ENCODE measurements around the gene SLC1A7. TPM values are rescaled to one million over a fixed set of nuclear protein-coding genes. Genes with fewer than 3 reads are reported as not detected.

SLC1A7 gene
- total and polyA plus RNA-seq, 4 experiments from 2014 or later: not detected

DNA sequence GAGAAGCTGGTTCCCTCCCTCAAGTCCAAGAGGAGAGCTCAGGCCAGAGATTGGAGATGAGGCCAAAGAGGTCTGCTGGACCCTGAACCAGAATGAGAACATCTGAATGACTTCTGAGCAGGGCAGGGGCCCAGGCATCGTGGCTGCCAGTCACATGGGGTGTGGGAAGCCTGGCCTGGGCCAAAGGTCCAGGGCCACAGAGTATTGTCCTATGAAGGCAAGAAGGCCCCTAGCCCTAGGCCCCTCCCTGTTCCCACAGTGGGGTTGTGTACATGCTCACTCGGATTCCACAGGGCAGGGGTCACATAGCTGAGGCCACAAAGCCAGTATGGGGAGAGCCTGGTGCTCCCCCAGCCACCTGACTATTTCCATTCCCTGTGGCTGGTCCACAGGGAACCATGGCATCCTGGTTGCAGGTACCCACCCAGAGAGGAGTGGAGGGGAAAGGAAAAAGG lies 18.5 kb upstream of the SLC1A7 start:
- H3K9me3 ChIP-seq (ENCODE audit: control insufficient read depth in 1 of 2, low read length in 2 of 2): no peaks in the 10 kb centered on the region
- ChIA-PET POLR2A (ENCODE audit: partially characterized antibody) (no interaction called here), CTCF (ENCODE audit: partially characterized antibody) (no interaction called here)
- intact Hi-C loops (cut with micrococcal nuclease): no loop called here
- Mint-ChIP-seq H3K9me3 (no peaks in the 10 kb centered on the region), H3K27me3 (peaks cover 12 to 14% of the 10 kb centered on the region in 2 donors), H3K4me1 (no peaks in the 10 kb centered on the region), H3K4me3 (no peak overlapping the region), H3K36me3 (no peaks in the 10 kb centered on the region), H3K27ac (no peak overlapping the region)
- no peaks in the 10 kb centered on the region for H3K36me3 ChIP-seq (ENCODE audit: insufficient read depth, low read length)
- DNase-seq: no peak
- H3K27ac ChIP-seq (ENCODE audit: low read depth, low read length): no peak overlapping the region
- no peak overlapping the region for H3K4me3 ChIP-seq (ENCODE audit: low read length in 2 of 2)
- H3K27me3 ChIP-seq (ENCODE audit: insufficient read depth, low read length): no peaks in the 10 kb centered on the region
- H3K4me1 ChIP-seq (ENCODE audit: insufficient read depth, low read length): no peaks in the 10 kb centered on the region

DNA sequence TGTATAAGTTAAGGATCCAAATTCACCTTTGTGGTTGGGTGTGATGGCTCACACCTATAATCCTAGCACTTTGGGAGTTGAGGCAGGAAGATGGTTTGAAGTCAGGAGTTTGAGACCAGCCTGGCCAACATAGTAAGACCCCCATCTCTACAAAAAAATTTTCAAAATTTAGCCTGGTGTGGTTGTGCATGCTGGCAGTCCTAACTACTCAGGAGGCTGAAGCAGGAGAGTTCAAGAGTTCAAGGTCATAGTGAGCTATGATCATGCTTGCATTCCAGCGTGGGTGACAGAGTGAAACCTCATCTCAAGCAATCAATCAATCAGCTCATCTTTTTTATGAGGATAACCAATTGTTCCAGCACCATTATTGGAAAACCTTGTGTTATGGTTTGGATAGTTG lies 16.5 kb upstream of the SLC1A7 start:
- H3K27me3 Mint-ChIP-seq: peaks cover 9 to 11% of the 10 kb centered on the region in 2 donors
- Histone ChIP-seq H3K9me3 (ENCODE audit: control insufficient read depth in 1 of 2, low read length in 2 of 2) (no peaks in the 10 kb centered on the region), H3K27ac (ENCODE audit: low read depth, low read length) (no peak overlapping the region), H3K4me1 (ENCODE audit: insufficient read depth, low read length) (no peaks in the 10 kb centered on the region), H3K4me3 (ENCODE audit: low read length in 2 of 2) (no peak overlapping the region), H3K36me3 (ENCODE audit: insufficient read depth, low read length) (no peaks in the 10 kb centered on the region), H3K27me3 (ENCODE audit: insufficient read depth, low read length) (no peaks in the 10 kb centered on the region)
- intact Hi-C loops (cut with micrococcal nuclease): no loop called here
- no peaks in the 10 kb centered on the region for H3K36me3 Mint-ChIP-seq
- no peak for DNase-seq
- ChIA-PET CTCF (ENCODE audit: partially characterized antibody) (no interaction called here), POLR2A (ENCODE audit: partially characterized antibody) (no interaction called here)
- no peaks in the 10 kb centered on the region for H3K9me3 Mint-ChIP-seq
- H3K4me3 Mint-ChIP-seq: no peak overlapping the region
- no peaks in the 10 kb centered on the region for H3K4me1 Mint-ChIP-seq
- H3K27ac Mint-ChIP-seq: no peak overlapping the region

DNA sequence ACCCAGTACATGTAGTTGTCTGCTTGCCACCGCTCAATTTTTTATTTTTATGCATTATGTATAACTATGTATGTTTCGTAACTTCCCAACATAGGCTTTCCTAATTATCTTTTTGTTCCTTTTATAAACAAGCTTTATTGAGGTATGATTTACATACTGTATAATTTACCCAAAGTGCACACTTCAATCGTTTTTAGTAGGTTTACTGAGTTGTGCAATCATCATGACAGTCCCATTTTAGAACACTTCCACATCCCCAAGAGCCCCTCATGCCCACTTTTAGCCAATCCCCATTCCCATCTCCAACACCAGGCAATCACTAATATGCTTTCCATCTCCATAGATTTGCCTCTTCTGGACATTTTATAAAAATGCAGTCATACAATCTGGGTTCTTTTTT lies 14.3 kb upstream of the SLC1A7 start:
- H3K27me3 ChIP-seq (ENCODE audit: insufficient read depth, low read length): no peaks in the 10 kb centered on the region
- no peak overlapping the region for H3K4me3 Mint-ChIP-seq
- H3K36me3 ChIP-seq (ENCODE audit: insufficient read depth, low read length): no peaks in the 10 kb centered on the region
- H3K27ac ChIP-seq (ENCODE audit: low read depth, low read length): no peak overlapping the region
- ChIA-PET POLR2A (ENCODE audit: partially characterized antibody) (no interaction called here), CTCF (ENCODE audit: partially characterized antibody) (no interaction called here)
- no peak for DNase-seq
- H3K9me3 ChIP-seq (ENCODE audit: control insufficient read depth in 1 of 2, low read length in 2 of 2): no peaks in the 10 kb centered on the region
- H3K36me3 Mint-ChIP-seq: no peaks in the 10 kb centered on the region
- no peaks in the 10 kb centered on the region for H3K4me1 Mint-ChIP-seq
- H3K27me3 Mint-ChIP-seq: peaks cover 0 to 3% of the 10 kb centered on the region in 2 donors
- H3K4me1 ChIP-seq (ENCODE audit: insufficient read depth, low read length): no peaks in the 10 kb centered on the region
- intact Hi-C loops (cut with micrococcal nuclease): no loop called here
- H3K4me3 ChIP-seq (ENCODE audit: low read length in 2 of 2): no peak overlapping the region
- no peaks in the 10 kb centered on the region for H3K9me3 Mint-ChIP-seq
- H3K27ac Mint-ChIP-seq: no peak overlapping the region

DNA sequence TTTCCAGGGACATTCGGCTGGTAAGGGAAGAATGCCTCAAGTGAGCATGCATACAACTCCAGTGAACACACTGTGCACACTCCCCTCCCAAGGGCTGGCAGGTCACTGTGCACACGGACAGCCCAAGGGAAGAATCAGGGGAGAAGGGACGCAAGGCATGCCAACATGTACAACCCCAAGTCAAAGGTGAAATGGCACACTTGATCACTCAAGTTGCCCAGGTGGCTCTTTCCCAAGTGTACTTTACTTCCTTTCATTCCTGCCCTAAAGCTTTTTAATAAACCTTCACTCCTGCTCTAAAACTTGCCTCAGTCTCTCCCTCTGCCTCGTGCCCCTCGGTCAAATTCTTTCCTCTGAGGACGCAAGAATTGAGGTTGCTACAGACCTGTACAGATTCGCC lies 13.5 kb upstream of the SLC1A7 start:
- H3K4me1 Mint-ChIP-seq: no peaks in the 10 kb centered on the region
- no peak for DNase-seq
- no peak overlapping the region for H3K4me3 Mint-ChIP-seq
- H3K4me1 ChIP-seq (ENCODE audit: insufficient read depth, low read length): no peaks in the 10 kb centered on the region
- POLR2A ChIA-PET (ENCODE audit: partially characterized antibody): no interaction called here
- CTCF ChIA-PET (ENCODE audit: partially characterized antibody): no interaction called here
- H3K9me3 Mint-ChIP-seq: no peaks in the 10 kb centered on the region
- no peaks in the 10 kb centered on the region for H3K36me3 ChIP-seq (ENCODE audit: insufficient read depth, low read length)
- H3K9me3 ChIP-seq (ENCODE audit: control insufficient read depth in 1 of 2, low read length in 2 of 2): no peaks in the 10 kb centered on the region
- no peak overlapping the region for H3K4me3 ChIP-seq (ENCODE audit: low read length in 2 of 2)
- H3K27ac ChIP-seq (ENCODE audit: low read depth, low read length): no peak overlapping the region
- peaks cover 0 to 1% of the 10 kb centered on the region in 2 donors for H3K27me3 Mint-ChIP-seq
- H3K27ac Mint-ChIP-seq: peak overlapping the region in 1 of 7 donors; percentile 82
- intact Hi-C loops (cut with micrococcal nuclease): no loop called here
- H3K36me3 Mint-ChIP-seq: no peaks in the 10 kb centered on the region
- no peaks in the 10 kb centered on the region for H3K27me3 ChIP-seq (ENCODE audit: insufficient read depth, low read length)

DNA sequence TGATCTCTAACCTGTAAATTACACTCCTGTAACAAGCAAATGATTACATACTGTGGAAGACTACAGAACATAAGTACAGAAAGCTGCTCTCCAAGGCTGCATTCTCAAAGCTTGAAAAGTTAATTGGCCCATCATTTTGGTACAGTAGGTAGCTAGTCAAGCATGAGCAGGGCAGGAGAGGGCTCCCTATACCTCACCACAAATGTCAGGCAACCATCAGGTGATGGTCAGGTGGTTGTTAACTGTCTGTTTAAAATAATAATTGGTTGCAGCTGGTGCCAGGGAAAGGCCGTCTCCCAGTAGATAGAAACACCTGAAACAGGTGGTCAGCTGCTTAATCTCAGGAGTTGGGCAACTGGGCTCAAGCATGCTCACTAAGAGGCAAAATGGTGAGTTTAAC lies 13.1 kb upstream of the SLC1A7 start:
- intact Hi-C loops (cut with micrococcal nuclease): no loop called here
- Histone ChIP-seq H3K4me3 (ENCODE audit: low read length in 2 of 2) (no peak overlapping the region), H3K9me3 (ENCODE audit: control insufficient read depth in 1 of 2, low read length in 2 of 2) (no peaks in the 10 kb centered on the region), H3K4me1 (ENCODE audit: insufficient read depth, low read length) (no peaks in the 10 kb centered on the region), H3K27ac (ENCODE audit: low read depth, low read length) (no peak overlapping the region), H3K36me3 (ENCODE audit: insufficient read depth, low read length) (no peaks in the 10 kb centered on the region), H3K27me3 (ENCODE audit: insufficient read depth, low read length) (no peaks in the 10 kb centered on the region)
- H3K9me3 Mint-ChIP-seq: no peaks in the 10 kb centered on the region
- no peak overlapping the region for H3K4me3 Mint-ChIP-seq
- H3K27ac Mint-ChIP-seq: no peak overlapping the region
- CTCF ChIA-PET (ENCODE audit: partially characterized antibody): interaction anchor here (1.5 kb wide), 1 partner anchor 27 kb away, joined by 4 read pairs; no protein-coding TSS in a partner anchor
- H3K27me3 Mint-ChIP-seq: peaks cover 0 to 1% of the 10 kb centered on the region in 2 donors
- POLR2A ChIA-PET (ENCODE audit: partially characterized antibody): no interaction called here
- DNase-seq: no peak
- H3K4me1 Mint-ChIP-seq: no peaks in the 10 kb centered on the region
- H3K36me3 Mint-ChIP-seq: no peaks in the 10 kb centered on the region

DNA sequence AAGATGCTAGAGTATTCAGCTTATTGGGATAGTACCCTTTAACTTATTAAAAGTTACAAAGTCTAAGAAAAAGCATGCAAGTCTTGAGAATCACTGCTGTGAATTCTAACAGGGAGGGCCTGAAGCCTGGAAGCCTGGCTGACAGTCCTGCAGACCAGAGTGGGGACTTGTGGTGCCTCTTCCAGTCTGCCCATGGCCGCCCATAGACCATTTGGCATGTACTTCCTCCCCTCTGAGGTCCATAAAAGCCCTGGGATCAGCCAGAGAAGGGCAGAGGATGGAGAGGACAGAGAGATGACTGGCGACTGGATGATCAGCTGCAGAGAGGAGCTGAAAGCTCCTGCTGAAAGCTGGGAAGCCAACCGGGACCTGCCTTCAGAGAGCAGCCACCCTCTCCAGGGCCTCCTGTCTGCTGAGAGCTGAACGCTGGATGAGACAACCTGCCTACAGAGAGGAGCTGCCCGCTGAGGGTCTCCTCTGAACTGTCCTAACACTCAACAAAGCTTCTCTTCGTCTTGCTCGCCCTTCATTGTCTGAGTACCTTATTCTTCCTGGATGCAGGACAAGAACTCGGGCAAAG lies 12.5 kb upstream of the SLC1A7 start:
- Histone ChIP-seq H3K4me3 (ENCODE audit: low read length in 2 of 2) (no peak overlapping the region), H3K9me3 (ENCODE audit: control insufficient read depth in 1 of 2, low read length in 2 of 2) (no peaks in the 10 kb centered on the region), H3K4me1 (ENCODE audit: insufficient read depth, low read length) (no peaks in the 10 kb centered on the region), H3K36me3 (ENCODE audit: insufficient read depth, low read length) (no peaks in the 10 kb centered on the region), H3K27me3 (ENCODE audit: insufficient read depth, low read length) (no peaks in the 10 kb centered on the region), H3K27ac (ENCODE audit: low read depth, low read length) (no peak overlapping the region)
- Mint-ChIP-seq H3K27me3 (peaks cover 0 to 1% of the 10 kb centered on the region in 2 donors), H3K27ac (no peak overlapping the region), H3K9me3 (no peaks in the 10 kb centered on the region), H3K4me1 (no peaks in the 10 kb centered on the region), H3K4me3 (no peak overlapping the region), H3K36me3 (no peaks in the 10 kb centered on the region)
- POLR2A ChIA-PET (ENCODE audit: partially characterized antibody): no interaction called here
- no peak for DNase-seq
- CTCF ChIA-PET (ENCODE audit: partially characterized antibody): interaction anchor here (1.5 kb wide), 1 partner anchor 27 kb away, joined by 4 read pairs; no protein-coding TSS in a partner anchor
- intact Hi-C loops (cut with micrococcal nuclease): no loop called here

DNA sequence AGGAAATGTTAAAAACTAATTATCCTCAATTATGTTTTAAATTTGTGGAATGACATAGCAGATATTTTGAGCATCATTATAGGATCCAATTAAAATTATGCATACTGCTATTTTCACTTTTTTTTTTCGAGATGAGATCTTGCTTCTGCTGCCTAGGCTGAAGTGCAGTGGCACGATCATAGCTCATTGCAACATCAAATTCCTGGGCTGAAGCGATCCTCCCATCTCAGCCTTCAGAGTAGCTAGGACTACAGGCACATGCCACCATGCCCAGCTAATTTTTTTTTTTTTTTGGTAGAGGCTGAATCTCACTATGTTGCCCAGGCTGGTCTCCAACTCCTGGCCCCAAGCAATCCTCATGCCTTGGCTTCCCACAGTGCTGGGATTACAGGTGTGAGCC lies 11.3 kb upstream of the SLC1A7 start:
- CTCF ChIA-PET (ENCODE audit: partially characterized antibody): interaction anchor here (0.6 to 1.5 kb wide), 2 partner anchors 29 to 155 kb away, joined by 3 to 4 read pairs; no protein-coding TSS in a partner anchor
- POLR2A ChIA-PET (ENCODE audit: partially characterized antibody): no interaction called here

DNA sequence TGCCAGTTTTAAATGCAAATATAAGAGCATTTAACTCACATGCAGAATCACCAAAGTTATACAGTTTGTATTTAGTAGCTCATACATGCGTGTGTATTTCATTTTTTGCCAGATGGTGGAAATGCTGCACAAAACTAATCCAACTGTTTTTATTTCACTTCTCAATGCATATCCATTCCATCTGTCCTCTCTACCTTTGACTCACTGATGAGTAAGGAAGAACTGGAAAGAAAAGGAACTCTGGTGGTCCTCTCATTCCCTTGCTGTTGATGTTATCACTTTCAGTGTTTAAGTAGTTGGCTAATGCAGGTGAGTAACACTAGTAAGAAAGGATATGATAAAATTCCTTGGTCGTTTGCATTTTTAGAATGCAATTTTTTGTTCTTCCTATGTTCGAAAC lies 5.7 kb upstream of the SLC1A7 start:
- H3K9me3 ChIP-seq (ENCODE audit: control insufficient read depth in 1 of 2, low read length in 2 of 2): no peaks in the 10 kb centered on the region
- H3K4me3 ChIP-seq (ENCODE audit: low read length in 2 of 2): no peak overlapping the region
- intact Hi-C loops (cut with micrococcal nuclease): no loop called here
- Mint-ChIP-seq H3K4me3 (no peak overlapping the region), H3K27ac (no peak overlapping the region), H3K9me3 (peaks cover 0 to 1% (median 0%) of the 10 kb centered on the region in 8 donors), H3K27me3 (peaks cover 1 to 6% of the 10 kb centered on the region in 2 donors), H3K4me1 (no peaks in the 10 kb centered on the region), H3K36me3 (no peaks in the 10 kb centered on the region)
- CTCF ChIA-PET (ENCODE audit: partially characterized antibody): no interaction called here
- no peak for DNase-seq
- POLR2A ChIA-PET (ENCODE audit: partially characterized antibody): no interaction called here
- no peaks in the 10 kb centered on the region for H3K4me1 ChIP-seq (ENCODE audit: insufficient read depth, low read length)
- H3K27me3 ChIP-seq (ENCODE audit: insufficient read depth, low read length): no peaks in the 10 kb centered on the region
- no peak overlapping the region for H3K27ac ChIP-seq (ENCODE audit: low read depth, low read length)
- H3K36me3 ChIP-seq (ENCODE audit: insufficient read depth, low read length): no peaks in the 10 kb centered on the region

More for the DNA sequence above, 11.3 kb upstream of the SLC1A7 start:
- no peaks in the 10 kb centered on the region for H3K4me1 Mint-ChIP-seq
- no peaks in the 10 kb centered on the region for H3K27me3 ChIP-seq (ENCODE audit: insufficient read depth, low read length)
- no peak overlapping the region for H3K27ac ChIP-seq (ENCODE audit: low read depth, low read length)
- H3K36me3 Mint-ChIP-seq: no peaks in the 10 kb centered on the region
- H3K27ac Mint-ChIP-seq: no peak overlapping the region
- H3K9me3 ChIP-seq (ENCODE audit: control insufficient read depth in 1 of 2, low read length in 2 of 2): no peaks in the 10 kb centered on the region
- H3K4me1 ChIP-seq (ENCODE audit: insufficient read depth, low read length): no peaks in the 10 kb centered on the region
- H3K9me3 Mint-ChIP-seq: no peaks in the 10 kb centered on the region
- intact Hi-C loops (cut with micrococcal nuclease): no loop called here
- H3K4me3 Mint-ChIP-seq: no peak overlapping the region
- no peak overlapping the region for H3K4me3 ChIP-seq (ENCODE audit: low read length in 2 of 2)
- DNase-seq: no peak
- peaks cover 1 to 3% of the 10 kb centered on the region in 2 donors for H3K27me3 Mint-ChIP-seq
- H3K36me3 ChIP-seq (ENCODE audit: insufficient read depth, low read length): no peaks in the 10 kb centered on the region
